ENCODE results near the gene MYRIP.

DNA sequence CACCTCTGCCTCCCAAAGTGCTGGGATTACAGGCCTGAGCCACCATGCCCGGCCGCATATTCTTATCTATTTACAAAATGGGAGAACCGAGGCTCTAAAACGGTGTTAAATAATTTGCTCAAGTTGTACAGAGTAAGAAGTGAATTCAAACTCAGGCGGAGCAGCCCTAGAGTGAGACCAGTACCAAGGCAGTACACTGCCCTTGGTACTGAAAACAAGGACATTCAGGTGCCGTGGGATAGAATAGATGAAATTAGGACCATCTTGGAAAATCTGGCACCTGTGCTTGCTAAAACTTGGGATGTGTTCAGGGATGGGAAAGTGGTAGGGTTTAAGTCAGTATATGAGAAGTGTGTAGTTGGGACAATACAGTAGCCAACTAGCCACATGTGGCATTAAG, 100.7 kb downstream of the MYRIP start:
- TF ChIP-seq, protein P1, sequence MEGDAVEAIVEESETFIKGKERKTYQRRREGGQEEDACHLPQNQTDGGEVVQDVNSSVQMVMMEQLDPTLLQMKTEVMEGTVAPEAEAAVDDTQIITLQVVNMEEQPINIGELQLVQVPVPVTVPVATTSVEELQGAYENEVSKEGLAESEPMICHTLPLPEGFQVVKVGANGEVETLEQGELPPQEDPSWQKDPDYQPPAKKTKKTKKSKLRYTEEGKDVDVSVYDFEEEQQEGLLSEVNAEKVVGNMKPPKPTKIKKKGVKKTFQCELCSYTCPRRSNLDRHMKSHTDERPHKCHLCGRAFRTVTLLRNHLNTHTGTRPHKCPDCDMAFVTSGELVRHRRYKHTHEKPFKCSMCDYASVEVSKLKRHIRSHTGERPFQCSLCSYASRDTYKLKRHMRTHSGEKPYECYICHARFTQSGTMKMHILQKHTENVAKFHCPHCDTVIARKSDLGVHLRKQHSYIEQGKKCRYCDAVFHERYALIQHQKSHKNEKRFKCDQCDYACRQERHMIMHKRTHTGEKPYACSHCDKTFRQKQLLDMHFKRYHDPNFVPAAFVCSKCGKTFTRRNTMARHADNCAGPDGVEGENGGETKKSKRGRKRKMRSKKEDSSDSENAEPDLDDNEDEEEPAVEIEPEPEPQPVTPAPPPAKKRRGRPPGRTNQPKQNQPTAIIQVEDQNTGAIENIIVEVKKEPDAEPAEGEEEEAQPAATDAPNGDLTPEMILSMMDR (IDR thresholded peaks at IDR 0.05; ENCODE audit: low read depth, low read length, missing input control), result no peak
- TF ChIP-seq TAF1 (conservative IDR thresholded peaks at IDR 0.05), result no peak
- TF ChIP-seq SP1 (IDR thresholded peaks at IDR 0.05), result no peak
- TF ChIP-seq FOXA1 (IDR thresholded peaks at IDR 0.05), result no peak
- no peak for TF ChIP-seq EGR1 (IDR thresholded peaks at IDR 0.05; ENCODE audit: low read depth in 2 of 2)
- TF ChIP-seq HNF4A (conservative IDR thresholded peaks at IDR 0.05), result no peak
- TF ChIP-seq, protein P2, sequence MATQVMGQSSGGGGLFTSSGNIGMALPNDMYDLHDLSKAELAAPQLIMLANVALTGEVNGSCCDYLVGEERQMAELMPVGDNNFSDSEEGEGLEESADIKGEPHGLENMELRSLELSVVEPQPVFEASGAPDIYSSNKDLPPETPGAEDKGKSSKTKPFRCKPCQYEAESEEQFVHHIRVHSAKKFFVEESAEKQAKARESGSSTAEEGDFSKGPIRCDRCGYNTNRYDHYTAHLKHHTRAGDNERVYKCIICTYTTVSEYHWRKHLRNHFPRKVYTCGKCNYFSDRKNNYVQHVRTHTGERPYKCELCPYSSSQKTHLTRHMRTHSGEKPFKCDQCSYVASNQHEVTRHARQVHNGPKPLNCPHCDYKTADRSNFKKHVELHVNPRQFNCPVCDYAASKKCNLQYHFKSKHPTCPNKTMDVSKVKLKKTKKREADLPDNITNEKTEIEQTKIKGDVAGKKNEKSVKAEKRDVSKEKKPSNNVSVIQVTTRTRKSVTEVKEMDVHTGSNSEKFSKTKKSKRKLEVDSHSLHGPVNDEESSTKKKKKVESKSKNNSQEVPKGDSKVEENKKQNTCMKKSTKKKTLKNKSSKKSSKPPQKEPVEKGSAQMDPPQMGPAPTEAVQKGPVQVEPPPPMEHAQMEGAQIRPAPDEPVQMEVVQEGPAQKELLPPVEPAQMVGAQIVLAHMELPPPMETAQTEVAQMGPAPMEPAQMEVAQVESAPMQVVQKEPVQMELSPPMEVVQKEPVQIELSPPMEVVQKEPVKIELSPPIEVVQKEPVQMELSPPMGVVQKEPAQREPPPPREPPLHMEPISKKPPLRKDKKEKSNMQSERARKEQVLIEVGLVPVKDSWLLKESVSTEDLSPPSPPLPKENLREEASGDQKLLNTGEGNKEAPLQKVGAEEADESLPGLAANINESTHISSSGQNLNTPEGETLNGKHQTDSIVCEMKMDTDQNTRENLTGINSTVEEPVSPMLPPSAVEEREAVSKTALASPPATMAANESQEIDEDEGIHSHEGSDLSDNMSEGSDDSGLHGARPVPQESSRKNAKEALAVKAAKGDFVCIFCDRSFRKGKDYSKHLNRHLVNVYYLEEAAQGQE (IDR thresholded peaks at IDR 0.05), result no peak
- TF ChIP-seq, protein P3, sequence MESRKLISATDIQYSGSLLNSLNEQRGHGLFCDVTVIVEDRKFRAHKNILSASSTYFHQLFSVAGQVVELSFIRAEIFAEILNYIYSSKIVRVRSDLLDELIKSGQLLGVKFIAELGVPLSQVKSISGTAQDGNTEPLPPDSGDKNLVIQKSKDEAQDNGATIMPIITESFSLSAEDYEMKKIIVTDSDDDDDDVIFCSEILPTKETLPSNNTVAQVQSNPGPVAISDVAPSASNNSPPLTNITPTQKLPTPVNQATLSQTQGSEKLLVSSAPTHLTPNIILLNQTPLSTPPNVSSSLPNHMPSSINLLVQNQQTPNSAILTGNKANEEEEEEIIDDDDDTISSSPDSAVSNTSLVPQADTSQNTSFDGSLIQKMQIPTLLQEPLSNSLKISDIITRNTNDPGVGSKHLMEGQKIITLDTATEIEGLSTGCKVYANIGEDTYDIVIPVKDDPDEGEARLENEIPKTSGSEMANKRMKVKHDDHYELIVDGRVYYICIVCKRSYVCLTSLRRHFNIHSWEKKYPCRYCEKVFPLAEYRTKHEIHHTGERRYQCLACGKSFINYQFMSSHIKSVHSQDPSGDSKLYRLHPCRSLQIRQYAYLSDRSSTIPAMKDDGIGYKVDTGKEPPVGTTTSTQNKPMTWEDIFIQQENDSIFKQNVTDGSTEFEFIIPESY (IDR thresholded peaks at IDR 0.05), result no peak
- TF ChIP-seq, protein P4, sequence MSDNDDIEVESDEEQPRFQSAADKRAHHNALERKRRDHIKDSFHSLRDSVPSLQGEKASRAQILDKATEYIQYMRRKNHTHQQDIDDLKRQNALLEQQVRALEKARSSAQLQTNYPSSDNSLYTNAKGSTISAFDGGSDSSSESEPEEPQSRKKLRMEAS (IDR thresholded peaks at IDR 0.05), result no peak
- TF ChIP-seq YY1 (IDR thresholded peaks at IDR 0.05), result no peak
- no peak for TF ChIP-seq JUND (IDR thresholded peaks at IDR 0.05)
- no peak for TF ChIP-seq GABPA (IDR thresholded peaks at IDR 0.05 in 1 of 2, conservative IDR thresholded peaks at IDR 0.05 in 1 of 2)
- TF ChIP-seq RAD21 (IDR thresholded peaks at IDR 0.05), result no peak
- no peak for TF ChIP-seq RXRA (IDR thresholded peaks at IDR 0.05)

All from liver (tissue), 3 donors.